22Rv1 (cell line): ENCODE data around the gene PRPF31.

Source experiments
- CTCF ChIP-seq: fragments of 450-650 bp; IDR thresholded peaks from 2 replicates; pipeline ENCODE4 v1.5.1; 2017; ENCODE audit warnings: mild to moderate bottlenecking
- ZFX ChIP-seq: fragments of 450-650 bp; IDR thresholded peaks from 2 replicates; pipeline ENCODE4 v1.6.1; 2017; ENCODE audit warnings: antibody characterized with exemption, borderline replicate concordance

- TF ChIP-seq CTCF (no peak), ZFX (no peak)
These were observed 21.0 kb upstream of the PRPF31 start for GRCh38 chr19:54094426-54095000.
